Measurements from ENCODE around the gene MTARC2. TPM values are rescaled to one million over a fixed set of nuclear protein-coding genes. Genes with fewer than 3 reads are reported as not detected.

Gene MTARC2
- total RNA-seq, 1 donor from 2014 or later: 3.6 TPM

DNA sequence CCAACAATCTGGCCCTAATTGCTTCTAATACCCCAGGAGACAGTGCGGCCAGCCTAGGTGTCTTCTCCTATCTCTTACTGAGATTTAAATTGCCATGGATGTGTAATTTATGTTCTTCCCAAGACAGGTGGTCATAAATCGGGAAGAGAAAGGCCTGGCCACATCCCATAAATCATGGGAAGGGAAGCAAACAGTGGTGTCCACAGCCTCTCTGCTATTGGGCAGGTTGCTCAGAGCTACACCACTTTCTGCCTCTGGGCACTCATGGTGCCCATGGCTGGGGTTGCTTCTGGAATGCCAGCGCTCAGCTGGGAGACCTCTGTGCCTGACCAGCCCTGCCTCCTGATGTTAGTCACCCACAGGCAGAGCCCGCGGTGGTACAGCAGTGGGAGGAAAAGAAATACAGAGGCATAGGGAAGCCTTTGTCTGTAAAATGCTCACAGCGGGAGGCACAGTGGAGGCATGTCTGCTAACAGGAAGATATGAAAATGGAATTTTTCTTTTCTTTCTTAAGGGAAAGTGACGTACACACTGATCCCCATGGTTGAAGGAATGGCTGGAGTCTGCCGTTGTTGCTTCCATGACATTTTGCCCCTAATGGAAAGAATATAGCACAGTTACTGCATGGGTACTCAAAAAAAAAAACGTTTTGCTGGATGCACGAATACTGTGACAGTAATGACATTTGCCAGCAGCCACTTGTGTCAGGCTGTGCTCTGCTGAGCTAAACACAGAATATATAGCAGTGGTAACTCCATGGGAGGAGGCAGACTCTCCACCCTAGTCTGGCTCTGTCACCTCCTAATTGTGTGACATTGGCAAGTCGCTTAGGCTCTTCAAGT lies 60.4 kb downstream of the MTARC2 start:
- Mint-ChIP-seq H3K27ac (ENCODE audit: unreplicated experiment) (no peak overlapping the region), H3K27me3 (ENCODE audit: unreplicated experiment) (peaks cover 9% of the 10 kb centered on the region), H3K4me1 (ENCODE audit: unreplicated experiment) (peaks cover 3% of the 10 kb centered on the region), H3K4me3 (ENCODE audit: unreplicated experiment) (no peak overlapping the region), H3K9me3 (ENCODE audit: unreplicated experiment) (no peaks in the 10 kb centered on the region), H3K36me3 (ENCODE audit: low read depth, unreplicated experiment) (no peaks in the 10 kb centered on the region)
- TF ChIP-seq, protein P1, sequence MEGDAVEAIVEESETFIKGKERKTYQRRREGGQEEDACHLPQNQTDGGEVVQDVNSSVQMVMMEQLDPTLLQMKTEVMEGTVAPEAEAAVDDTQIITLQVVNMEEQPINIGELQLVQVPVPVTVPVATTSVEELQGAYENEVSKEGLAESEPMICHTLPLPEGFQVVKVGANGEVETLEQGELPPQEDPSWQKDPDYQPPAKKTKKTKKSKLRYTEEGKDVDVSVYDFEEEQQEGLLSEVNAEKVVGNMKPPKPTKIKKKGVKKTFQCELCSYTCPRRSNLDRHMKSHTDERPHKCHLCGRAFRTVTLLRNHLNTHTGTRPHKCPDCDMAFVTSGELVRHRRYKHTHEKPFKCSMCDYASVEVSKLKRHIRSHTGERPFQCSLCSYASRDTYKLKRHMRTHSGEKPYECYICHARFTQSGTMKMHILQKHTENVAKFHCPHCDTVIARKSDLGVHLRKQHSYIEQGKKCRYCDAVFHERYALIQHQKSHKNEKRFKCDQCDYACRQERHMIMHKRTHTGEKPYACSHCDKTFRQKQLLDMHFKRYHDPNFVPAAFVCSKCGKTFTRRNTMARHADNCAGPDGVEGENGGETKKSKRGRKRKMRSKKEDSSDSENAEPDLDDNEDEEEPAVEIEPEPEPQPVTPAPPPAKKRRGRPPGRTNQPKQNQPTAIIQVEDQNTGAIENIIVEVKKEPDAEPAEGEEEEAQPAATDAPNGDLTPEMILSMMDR (IDR thresholded peaks at IDR 0.05; ENCODE audit: unreplicated experiment): no peak
- DNase-seq (ENCODE audit: low spot score): no peak

- Mint-ChIP-seq H3K36me3 (ENCODE audit: low read depth, unreplicated experiment) (no peaks in the 10 kb centered on the region), H3K4me3 (ENCODE audit: unreplicated experiment) (no peak overlapping the region), H3K27ac (ENCODE audit: unreplicated experiment) (no peak overlapping the region), H3K4me1 (ENCODE audit: unreplicated experiment) (peaks cover 3% of the 10 kb centered on the region), H3K9me3 (ENCODE audit: unreplicated experiment) (no peaks in the 10 kb centered on the region), H3K27me3 (ENCODE audit: unreplicated experiment) (peaks cover 9% of the 10 kb centered on the region)
- DNase-seq (ENCODE audit: low spot score): no peak
- TF ChIP-seq, protein P1 (IDR thresholded peaks at IDR 0.05; ENCODE audit: unreplicated experiment): no peak
These were observed 61.0 kb downstream of the MTARC2 start for GRCh38 chr1:220809187-220809550.

DNA sequence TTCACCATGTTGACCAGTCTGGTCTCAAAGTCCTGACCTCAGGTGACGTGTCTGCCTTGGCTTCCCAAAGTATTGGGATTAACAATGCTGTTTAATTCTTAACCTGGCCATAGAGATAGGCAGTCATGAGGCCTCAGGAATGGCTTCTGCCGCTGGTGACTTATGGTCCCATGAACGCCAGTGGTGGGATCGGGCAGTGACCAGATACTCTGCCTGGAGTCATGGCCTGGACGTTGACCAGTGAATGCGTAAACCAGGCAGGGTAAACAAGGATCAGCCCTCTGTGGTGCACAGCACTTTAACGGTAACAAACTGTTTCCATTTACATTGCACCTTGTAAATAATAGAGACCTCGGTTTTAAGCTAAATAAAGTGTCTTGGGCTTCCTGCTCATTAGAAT lies 61.6 kb downstream of the MTARC2 start:
- no peak for DNase-seq (ENCODE audit: low spot score)
- Mint-ChIP-seq H3K9me3 (ENCODE audit: unreplicated experiment) (no peaks in the 10 kb centered on the region), H3K36me3 (ENCODE audit: low read depth, unreplicated experiment) (no peaks in the 10 kb centered on the region), H3K27me3 (ENCODE audit: unreplicated experiment) (peaks cover 9% of the 10 kb centered on the region), H3K4me3 (ENCODE audit: unreplicated experiment) (no peak overlapping the region), H3K27ac (ENCODE audit: unreplicated experiment) (no peak overlapping the region), H3K4me1 (ENCODE audit: unreplicated experiment) (peaks cover 3% of the 10 kb centered on the region)
- TF ChIP-seq, protein P1 (IDR thresholded peaks at IDR 0.05; ENCODE audit: unreplicated experiment): no peak

DNA sequence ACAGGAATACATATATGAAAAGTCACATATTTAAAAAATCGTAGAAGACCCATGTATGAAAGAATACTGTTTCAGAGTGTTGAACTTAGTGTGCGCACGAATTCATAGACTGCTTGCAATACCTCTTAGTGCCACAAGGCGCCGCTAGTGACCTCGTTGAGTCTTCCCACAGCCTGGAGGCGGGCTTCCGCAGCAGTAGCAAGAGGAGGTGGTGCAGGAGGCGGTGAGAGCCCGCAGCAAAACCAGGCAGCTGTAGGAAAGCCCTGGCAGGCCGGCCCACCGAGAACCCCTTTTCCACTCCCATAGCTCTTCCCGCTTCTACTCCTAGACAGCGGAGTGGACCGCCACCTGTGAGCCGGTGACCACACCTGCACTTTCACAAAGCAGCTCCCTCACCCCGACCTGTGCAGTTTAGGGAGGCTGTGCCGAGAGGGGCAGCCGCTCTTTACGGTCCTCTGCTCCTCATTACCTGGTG lies 62.1 kb downstream of the MTARC2 start:
- H3K27me3 Mint-ChIP-seq (ENCODE audit: unreplicated experiment): peaks cover 11% of the 10 kb centered on the region
- H3K4me1 Mint-ChIP-seq (ENCODE audit: unreplicated experiment): peaks cover 3% of the 10 kb centered on the region
- TF ChIP-seq, protein P1 (IDR thresholded peaks at IDR 0.05; ENCODE audit: unreplicated experiment): peak; percentile 89
- H3K9me3 Mint-ChIP-seq (ENCODE audit: unreplicated experiment): no peaks in the 10 kb centered on the region
- H3K4me3 Mint-ChIP-seq (ENCODE audit: unreplicated experiment): peak overlapping the region; percentile 42
- DNase-seq (ENCODE audit: low spot score): peak; percentile 73
- no peak overlapping the region for H3K27ac Mint-ChIP-seq (ENCODE audit: unreplicated experiment)
- H3K36me3 Mint-ChIP-seq (ENCODE audit: low read depth, unreplicated experiment): no peaks in the 10 kb centered on the region

DNA sequence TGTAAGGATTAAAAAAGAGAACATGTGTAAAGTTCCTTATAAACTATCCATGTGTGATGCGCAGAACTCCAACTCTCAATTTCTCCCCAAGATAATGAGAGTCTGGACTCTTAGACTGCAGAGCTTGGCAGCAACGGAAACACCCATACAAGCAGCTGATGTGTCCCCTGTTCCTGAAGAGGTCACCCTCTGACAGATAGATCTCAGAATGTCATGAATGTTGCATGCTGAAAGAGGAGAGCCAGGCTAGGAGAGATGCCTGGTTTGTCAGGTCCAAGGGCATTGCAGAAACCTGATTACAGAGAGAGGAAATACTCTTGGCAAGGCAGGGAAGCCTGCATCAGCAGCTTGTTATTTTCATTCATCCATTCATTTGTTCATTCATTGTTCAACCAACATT lies 62.8 kb downstream of the MTARC2 start:
- peaks cover 3% of the 10 kb centered on the region for H3K4me1 Mint-ChIP-seq (ENCODE audit: unreplicated experiment)
- H3K9me3 Mint-ChIP-seq (ENCODE audit: unreplicated experiment): no peaks in the 10 kb centered on the region
- H3K27ac Mint-ChIP-seq (ENCODE audit: unreplicated experiment): no peak overlapping the region
- H3K36me3 Mint-ChIP-seq (ENCODE audit: low read depth, unreplicated experiment): no peaks in the 10 kb centered on the region
- peaks cover 11% of the 10 kb centered on the region for H3K27me3 Mint-ChIP-seq (ENCODE audit: unreplicated experiment)
- no peak for DNase-seq (ENCODE audit: low spot score)
- TF ChIP-seq, protein P1 (IDR thresholded peaks at IDR 0.05; ENCODE audit: unreplicated experiment): no peak
- H3K4me3 Mint-ChIP-seq (ENCODE audit: unreplicated experiment): no peak overlapping the region

Measured in endothelial cell (in vitro differentiated cells).